Transverse colon (tissue), 4 donors: ENCODE results near the gene LOX. TPM values are rescaled to one million over a fixed set of nuclear protein-coding genes. Genes with fewer than 3 reads are reported as not detected.

Experiments used
- DNase-seq: peaks from one replicate; pipeline ENCODE4 v3.0.0-alpha.2; 2019
- H3K27ac ChIP-seq, 4 donors: fragments of 200-600 bp; sonication (generic); 2 replicates each; pipeline ENCODE4 v1.5.1; 2016 to 2018; ENCODE audit warnings: inconsistent platforms in 4 of 4
- H3K27me3 ChIP-seq: fragments of 200-600 bp; sonication (generic); 2 replicates; pipeline ENCODE4 v1.5.1; 2017; ENCODE audit warnings: inconsistent platforms
- H3K36me3 ChIP-seq, 4 donors: fragments of 200-600 bp; sonication (generic); 2 replicates each; pipeline ENCODE4 v1.5.1; 2017 to 2019; ENCODE audit warnings: inconsistent platforms in 4 of 4
- H3K4me1 ChIP-seq, 4 donors: fragments of 200-600 bp; sonication (generic); 2 replicates each; pipeline ENCODE4 v1.5.1; 2017 to 2020; ENCODE audit warnings: inconsistent platforms in 4 of 4
- H3K4me3 ChIP-seq, 4 donors: fragments of 200-600 bp; sonication (generic); 1 replicate in 1 of 4; 2 replicates in 3 of 4; pipeline versions ENCODE4 v1.5.1 to v1.6.1; 2017 to 2019; ENCODE audit warnings: inconsistent platforms in 4 of 4
- H3K9me3 ChIP-seq, 2 donors: fragments of 200-600 bp; sonication (generic); 2 replicates each; pipeline ENCODE4 v1.5.1; 2017 to 2019; ENCODE audit warnings: inconsistent platforms in 2 of 2
- EP300 ChIP-seq: sonication (generic); formaldehyde crosslinking; IDR thresholded peaks from one replicate; pipeline ENCODE4 v1.6.1; 2017; ENCODE audit warnings: antibody characterized with exemption, low read depth
- POLR2A ChIP-seq: fragments of 450-650 bp; IDR thresholded peaks from one replicate; pipeline ENCODE4 v1.6.1; 2016; ENCODE audit warnings: antibody characterized with exemption, mild to moderate bottlenecking, moderate library complexity
- POLR2AphosphoS5 ChIP-seq, 3 donors: sonication (generic); formaldehyde crosslinking; IDR thresholded peaks; one replicate each; pipeline ENCODE4 v1.6.1; 2016; ENCODE audit warnings: antibody characterized with exemption in 3 of 3
- WGBS, 2 donors: methylation state at CpG; one replicate each; pipeline ENCODE4 v1.1.5; 2018; ENCODE audit warnings: low coverage in 1 of 2; 5-methylcytosine and 5-hydroxymethylcytosine counted together
- in situ Hi-C, 4 donors: fragments of 200-750 bp; cut with MboI; loops; one replicate each; pipeline versions ENCODE4 v1.15.0 to v1.15.1; 2017; ENCODE audit warnings: low sequenced_read_pairs in 3 of 4, low pct_ligation_motif_present in 1 of 4, low pct_unique_long_range_greater_than_20kb in 1 of 4
- intact Hi-C: fragments of 100-400 bp; cut with DNase I; formaldehyde crosslinking; loops from one replicate; pipeline ENCODE4 v1.15.1; 2023; ENCODE audit warnings: low total_unique reads
- total RNA-seq, 4 donors: library from RNA; depleted of rRNA; stranded (reverse); fragments of >200 nt; gene quantifications; one replicate each; pipeline ENCODE4 v1.1.0, GENCODE V29; 2016
- TF ChIP-seq, protein P1 (sequence below), 5 experiments: fragments of 200-600 bp in 3 of 5; fragments of 450-650 bp in 2 of 5; sonication (generic) in 3 of 5; IDR thresholded peaks; 1 replicate in 2 of 5; 2 replicates in 3 of 5; pipeline ENCODE4 v1.5.1; 2016 to 2017; ENCODE audit warnings: antibody characterized with exemption in 5 of 5, inconsistent platforms in 3 of 5, mild to moderate bottlenecking in 2 of 5, moderate library complexity in 1 of 5

The LOX gene
- total RNA-seq, 4 donors from 2014 or later, result 1.2 to 24.3 (median 6.3) TPM

DNA sequence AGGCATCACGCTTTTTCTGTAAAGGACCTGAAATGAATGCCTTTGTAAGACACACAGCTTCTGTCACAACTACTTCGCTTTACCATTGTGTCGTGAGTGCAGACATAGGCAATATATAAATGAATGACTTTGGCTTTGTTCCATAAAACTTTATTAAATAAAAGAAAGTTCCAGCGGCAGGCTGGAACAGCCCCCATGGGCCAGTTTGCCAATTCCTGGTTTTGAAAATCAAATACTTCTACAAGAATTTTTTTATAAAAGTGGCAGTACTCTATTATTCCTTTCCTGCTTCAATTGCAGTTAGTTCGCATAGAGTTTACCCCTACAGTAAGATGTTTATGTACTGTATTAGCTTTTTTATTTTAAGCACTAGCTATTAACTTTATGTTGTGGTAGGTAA is 62.6 kb downstream of the LOX start:
- in situ Hi-C loops, result no loop called here
- WGBS, 2 donors, result 88 to 97% methylated on average over 5 of the region's 5 CpGs

DNA sequence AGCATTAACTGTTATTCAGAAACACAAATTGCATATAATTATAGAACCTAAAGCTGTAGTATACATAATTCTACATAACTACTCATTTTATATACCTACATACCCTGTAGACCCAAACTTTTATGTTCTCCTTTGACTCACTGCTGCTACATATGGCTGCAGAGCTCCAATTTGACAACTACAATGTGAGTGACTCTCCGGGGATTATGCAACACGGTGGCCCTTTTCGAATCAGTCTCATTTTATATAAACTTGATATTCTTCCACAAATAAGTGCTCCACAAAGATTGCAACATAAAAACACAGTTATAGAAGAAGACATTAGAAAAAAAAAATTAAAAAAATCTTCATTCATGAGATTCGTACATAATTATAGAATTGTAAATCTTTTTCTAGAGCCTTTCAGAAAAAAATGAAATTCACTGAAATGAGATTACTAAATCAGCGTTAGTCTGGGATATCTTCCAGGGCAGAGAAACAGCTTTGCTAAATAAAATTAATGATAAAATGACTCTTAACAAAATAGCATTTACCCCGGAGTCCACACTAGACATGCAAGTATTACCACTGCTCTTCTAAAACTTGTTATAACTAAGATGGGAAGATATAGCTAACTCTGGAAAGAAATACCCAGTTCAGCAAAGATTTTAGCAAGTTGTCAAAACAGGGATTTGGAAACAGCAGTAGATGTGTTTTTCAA is 63.7 kb downstream of the LOX start:
- Histone ChIP-seq H3K4me1 (peaks cover 0 to 6% (median 0%) of the 10 kb centered on the region in 4 donors), H3K9me3 (no peaks in the 10 kb centered on the region), H3K27ac (no peak overlapping the region), H3K36me3 (no peaks in the 10 kb centered on the region), H3K27me3 (no peaks in the 10 kb centered on the region), H3K4me3 (no peak overlapping the region)
- DNase-seq, result no peak
- 75 to 83% methylated on average over 6 of the region's 6 CpGs for WGBS, 2 donors
- TF ChIP-seq EP300 (no peak), POLR2AphosphoS5 (IDR thresholded peaks at IDR 0.05) (no peak), POLR2A (no peak)
- TF ChIP-seq, protein P1, sequence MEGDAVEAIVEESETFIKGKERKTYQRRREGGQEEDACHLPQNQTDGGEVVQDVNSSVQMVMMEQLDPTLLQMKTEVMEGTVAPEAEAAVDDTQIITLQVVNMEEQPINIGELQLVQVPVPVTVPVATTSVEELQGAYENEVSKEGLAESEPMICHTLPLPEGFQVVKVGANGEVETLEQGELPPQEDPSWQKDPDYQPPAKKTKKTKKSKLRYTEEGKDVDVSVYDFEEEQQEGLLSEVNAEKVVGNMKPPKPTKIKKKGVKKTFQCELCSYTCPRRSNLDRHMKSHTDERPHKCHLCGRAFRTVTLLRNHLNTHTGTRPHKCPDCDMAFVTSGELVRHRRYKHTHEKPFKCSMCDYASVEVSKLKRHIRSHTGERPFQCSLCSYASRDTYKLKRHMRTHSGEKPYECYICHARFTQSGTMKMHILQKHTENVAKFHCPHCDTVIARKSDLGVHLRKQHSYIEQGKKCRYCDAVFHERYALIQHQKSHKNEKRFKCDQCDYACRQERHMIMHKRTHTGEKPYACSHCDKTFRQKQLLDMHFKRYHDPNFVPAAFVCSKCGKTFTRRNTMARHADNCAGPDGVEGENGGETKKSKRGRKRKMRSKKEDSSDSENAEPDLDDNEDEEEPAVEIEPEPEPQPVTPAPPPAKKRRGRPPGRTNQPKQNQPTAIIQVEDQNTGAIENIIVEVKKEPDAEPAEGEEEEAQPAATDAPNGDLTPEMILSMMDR (IDR thresholded peaks at IDR 0.05), result no peak
- in situ Hi-C loops, result no loop called here
- intact Hi-C loops, result no loop called here

More for the DNA sequence above, 62.6 kb downstream of the LOX start:
- Histone ChIP-seq H3K36me3 (peaks cover 0 to 8% (median 4%) of the 10 kb centered on the region in 4 donors), H3K9me3 (no peaks in the 10 kb centered on the region), H3K27ac (no peak overlapping the region), H3K4me1 (peaks cover 0 to 6% (median 0%) of the 10 kb centered on the region in 4 donors), H3K4me3 (no peak overlapping the region), H3K27me3 (no peaks in the 10 kb centered on the region)
- no peak for DNase-seq
- intact Hi-C loops, result no loop called here
- TF ChIP-seq POLR2AphosphoS5 (IDR thresholded peaks at IDR 0.05) (no peak), POLR2A (no peak), EP300 (no peak)
- TF ChIP-seq, protein P1 (IDR thresholded peaks at IDR 0.05), result no peak

Other genes with a start within 250 kb of the LOX start
- not detected for gene FTMT, start 226.4 kb downstream of the LOX start, total RNA-seq
- 10 to 100 TPM in 1 of 4 donors, 1 to 10 TPM in 3; 1.9 to 16.4 (median 5.4) TPM for gene SRFBP1, start 116.3 kb downstream of the LOX start, total RNA-seq
- gene ZNF474, start 51.3 kb upstream of the LOX start, total RNA-seq, result not detected
- gene SNCAIP, start 234.0 kb upstream of the LOX start, total RNA-seq, result 1 to 10 TPM in 2 of 4 donors, under 1 TPM in 1, not detected in 1; 0.82 to 2.2 (median 1.6) TPM